NCI-H526 (cell line): Measurements from ENCODE around the gene SAP30L.

Experiments
- DNase-seq, 2 experiments: peaks; one replicate each; lab custom pipeline; 2025; lab: John Stamatoyannopoulos, UW

The SAP30L gene

DNA sequence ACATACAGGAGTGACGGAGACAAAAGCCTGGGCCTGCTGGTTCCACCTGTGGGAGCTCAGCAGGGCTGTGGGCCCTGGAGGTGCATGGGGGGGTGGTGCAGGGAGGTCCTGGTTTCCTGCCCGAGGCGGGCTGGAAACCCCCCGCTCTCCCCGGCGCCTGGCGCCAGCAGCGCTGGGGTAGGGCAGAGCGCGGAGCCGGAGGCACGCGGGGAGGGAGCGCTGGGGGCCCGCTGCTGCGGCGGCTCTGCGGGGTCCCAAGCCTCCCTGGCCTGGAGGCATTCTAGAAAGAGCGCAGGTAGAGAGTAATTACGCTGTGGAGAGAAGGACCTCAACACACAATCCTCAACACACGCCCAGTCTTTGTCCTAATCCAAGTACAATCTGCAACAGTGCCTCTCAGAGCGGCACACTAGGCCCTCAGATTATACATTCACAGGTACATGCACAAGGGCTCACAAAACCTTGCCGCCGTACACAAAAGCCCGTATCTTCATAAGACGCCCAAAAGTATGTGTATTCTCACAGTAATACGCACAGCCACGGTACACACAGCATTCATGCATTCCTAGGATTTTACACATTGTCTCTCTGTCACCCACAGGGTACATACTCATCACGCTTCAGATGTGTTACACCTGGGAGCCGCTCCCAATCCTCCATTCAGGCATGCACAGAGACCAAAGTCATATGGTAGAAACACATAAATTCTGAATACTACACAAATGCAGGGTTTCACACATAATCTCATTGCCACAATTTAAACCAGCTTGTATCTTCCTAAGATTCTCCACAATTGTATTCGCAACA is 34.4 kb downstream of the SAP30L start:
- DNase-seq = no peak

DNA sequence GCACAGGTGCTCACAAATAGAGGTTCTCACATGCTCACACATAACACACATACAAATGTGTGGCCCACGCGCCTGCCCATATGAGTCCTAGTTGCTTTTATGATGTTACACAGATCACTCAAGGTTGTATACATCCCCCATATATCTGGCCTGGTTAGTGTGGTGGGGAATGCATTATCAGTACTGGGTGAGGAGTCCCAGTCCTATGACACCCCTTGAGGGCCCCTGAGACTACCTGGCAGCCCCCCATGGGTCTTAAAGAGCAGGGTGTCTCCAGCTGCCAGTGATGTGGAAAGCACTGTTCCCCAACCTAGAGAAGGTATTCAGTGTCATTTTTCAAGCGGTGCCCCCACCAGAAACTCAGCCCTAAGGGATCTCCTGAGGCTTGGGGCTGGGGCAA is 35.0 kb downstream of the SAP30L start:
- no peak for DNase-seq

DNA sequence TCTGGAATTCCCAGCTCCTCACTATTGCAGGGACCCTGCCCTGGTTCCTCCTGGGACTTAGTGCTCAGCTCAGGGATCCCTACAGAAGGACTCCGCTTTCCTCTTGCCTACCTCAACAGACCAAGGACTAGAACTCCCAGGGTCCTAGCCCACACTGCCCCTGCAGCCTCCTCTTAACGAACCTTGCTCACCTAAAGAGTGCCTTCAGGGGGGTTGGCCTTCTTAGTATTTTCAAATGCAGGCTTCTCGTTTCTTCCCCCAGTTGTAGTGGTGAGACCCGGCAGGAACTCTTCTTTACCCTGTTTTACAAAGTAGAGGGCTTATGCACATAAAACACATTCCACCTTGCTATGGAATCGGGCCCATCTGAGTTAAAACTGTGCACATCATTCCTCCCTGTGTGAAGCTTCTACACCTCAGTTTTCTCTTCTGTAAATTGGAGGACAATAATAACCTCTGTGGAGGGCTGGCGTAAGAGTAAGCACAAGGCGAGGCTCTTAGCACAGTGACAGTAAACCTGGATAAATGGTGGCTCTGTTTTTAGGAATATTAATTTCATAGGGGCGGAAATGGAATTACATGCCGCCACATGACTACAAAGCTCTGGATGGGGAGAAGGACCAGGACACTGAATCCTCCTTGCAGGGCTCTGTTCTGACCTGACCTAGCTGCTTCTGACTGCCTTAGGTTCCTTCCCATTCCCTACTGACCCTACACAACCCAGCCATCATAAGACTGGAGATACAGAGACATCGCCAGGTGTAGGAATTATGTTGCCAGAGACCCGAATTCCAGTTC is 36.0 kb downstream of the SAP30L start:
- no peak for DNase-seq

DNA sequence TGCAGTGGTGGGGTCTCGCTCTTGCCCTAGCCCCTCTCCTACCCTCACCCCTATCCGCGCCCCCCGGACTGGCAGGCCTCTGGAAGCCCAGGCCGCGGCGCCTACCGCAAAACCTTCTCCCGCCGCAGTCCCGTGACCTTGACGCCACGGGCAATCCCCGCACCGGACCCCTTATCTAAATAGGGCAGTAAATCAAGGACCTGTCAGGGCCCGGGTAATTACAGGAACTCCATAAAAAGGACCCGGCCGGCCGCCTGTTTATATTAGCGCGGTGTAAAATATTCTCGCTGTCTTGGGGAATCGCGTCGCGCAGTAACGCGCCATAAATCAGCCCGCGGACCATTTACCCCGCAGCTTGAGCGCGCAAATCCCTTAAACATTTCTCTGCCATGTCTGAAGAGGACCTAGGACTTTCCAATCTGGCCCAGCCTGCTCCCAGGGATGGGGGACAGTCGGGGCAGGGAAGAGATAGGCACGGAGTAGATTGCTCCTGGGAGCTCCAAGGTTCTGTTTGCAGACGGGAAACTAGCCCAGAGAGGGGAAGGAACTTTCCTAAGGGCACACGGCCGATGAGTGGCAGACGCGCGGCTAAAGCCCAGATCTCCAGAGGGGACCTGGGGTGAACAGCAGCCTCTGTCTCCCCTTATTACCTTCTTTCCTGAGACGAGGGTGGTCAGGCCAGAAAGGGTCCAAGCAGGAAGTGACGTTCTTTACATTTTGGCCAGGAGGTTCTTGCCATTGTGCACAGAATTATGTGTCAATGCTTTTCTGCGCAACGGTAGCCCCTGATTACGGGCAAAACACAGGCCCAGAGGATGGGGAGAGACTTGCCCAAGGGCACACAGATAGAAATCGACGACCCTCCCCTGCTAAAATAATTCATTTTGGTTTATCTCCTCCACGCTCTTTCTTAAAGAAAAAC is 37.0 kb downstream of the SAP30L start:
- peak in 1 of 2 experiments; percentile 22 for DNase-seq

DNA sequence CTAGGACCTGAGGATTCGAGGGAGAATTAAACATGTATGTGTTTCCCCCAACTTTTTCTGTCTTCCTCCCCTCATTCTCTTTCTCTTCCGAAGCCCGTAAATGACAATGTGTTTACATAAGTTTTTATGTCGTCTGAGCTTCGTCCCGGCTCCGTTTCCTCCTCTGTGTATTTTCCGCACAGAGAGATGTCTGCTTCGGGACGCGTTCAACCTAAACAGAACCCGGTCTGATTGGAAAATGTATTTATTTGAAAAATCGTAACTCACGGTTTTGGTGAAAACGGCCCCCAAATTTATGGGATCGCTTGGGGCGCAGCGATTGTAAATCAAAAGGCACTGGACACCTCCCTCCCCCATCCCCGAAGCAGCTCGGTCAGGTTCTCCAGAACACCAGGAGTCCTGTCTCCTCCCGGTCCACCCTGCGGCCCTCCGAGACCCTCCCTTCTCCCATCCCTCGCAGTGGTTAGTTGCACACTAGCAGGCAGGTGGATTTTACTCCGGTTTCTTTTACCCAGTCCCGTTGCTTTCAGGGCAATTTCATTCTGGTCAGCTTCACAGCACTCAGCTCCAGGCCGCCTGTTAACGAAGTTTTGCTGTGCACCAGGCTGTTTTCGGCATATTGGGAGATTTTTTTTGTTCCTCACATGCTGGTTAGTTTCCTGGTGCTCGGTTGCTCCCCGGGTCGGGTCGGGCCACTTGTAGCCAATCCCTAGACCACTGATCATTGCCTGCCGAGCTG is 38.0 kb downstream of the SAP30L start:
- DNase-seq = no peak

DNA sequence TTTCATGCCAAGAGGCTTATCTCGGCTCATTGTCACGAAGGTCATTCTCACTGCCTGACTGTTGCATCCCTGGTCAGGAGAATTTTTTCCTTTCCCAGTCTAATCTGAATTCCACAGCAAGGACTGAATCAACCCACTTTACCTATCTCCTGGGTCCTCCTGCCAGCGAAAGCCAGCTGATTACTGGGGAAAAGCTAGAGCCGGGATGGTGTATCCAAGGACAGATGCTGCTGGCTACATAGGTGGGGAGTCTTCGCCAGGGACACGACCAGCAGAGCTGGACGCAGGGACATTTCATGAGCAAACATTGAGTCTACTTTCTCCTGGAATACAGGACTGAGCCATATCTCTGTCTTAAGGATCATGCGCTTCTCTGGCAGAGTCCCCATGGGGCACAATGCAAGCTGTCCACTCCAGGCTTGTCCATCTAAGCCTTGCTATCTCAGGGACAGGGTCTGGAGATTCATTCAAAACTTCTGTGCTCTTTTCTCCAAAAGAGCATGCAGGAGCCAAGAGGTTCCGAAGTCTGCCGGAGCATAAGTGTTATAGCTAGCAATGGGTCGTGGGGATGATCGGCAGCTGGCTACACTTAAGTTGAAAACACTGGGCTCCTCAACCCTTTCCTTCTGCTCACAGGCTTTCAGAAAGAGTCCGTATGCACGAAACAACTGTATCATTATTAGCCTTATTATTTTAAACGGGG is 38.7 kb downstream of the SAP30L start:
- no peak for DNase-seq

DNA sequence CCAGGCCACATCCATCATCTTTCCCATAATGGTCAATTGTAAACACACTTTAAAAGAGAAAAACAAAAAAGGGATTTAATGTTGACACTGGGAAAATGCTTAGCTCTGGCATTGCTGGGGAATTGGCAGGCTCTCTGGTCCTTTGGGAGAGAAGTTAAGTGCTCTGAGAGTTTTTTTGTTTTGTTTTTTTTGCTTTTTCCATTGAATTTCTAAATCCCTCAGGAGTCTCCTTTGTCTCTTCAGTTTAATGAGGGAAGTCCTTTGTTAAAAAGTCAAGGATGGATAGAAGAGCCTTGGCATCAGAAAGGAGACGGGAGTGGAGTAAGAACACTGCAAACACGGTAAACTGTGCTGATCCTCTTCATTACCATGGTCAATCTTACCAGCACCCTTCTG is 39.3 kb downstream of the SAP30L start:
- no peak for DNase-seq

DNA sequence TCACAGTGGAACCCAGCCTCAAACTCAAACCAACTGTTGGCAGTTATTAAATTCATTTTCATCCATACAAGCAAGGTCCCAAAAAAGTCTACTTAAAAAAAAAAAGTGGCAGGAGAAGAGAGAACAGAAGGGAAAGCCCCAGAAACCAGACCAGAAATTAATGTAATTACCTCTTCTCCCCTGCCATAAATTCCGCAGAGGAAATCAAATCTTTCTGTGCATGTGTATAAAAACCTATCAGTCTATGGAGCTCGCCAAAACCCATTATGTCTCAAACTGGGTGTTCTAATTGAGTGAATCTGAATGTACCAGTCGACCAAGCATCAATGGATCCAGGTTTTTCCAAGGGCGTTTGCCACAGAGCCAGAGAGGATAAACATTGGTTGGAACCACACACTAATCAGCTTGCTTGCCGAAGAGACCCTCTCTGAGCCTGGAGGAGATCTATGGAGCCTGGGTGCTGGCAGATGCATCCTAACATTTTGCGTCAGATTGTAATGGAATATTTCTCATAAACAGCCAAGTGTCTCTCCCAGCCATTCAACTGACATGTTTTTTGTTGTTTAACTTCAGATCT is 40.1 kb downstream of the SAP30L start:
- no peak for DNase-seq

DNA sequence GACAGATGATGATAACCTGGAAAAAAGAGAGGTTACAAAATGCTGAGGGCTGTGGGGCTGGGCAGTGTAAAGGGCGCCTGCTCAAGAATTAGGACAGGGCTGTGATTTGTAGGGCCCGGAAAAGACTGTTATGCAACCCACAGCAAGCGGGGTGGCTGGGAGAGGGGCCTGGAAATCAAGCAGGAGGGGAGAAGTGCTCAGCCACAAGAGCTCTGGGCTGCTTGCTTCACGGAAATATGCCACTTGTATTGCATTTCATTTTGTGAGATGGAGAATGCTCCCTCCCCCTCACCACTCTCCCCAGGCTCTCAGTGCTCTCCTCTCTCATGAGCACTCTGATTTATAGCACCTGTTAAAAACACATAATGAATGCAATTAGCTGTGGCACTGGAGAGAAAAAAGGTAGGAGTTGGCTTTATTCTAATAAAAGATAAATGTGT is 40.6 kb downstream of the SAP30L start:
- no peak for DNase-seq

DNA sequence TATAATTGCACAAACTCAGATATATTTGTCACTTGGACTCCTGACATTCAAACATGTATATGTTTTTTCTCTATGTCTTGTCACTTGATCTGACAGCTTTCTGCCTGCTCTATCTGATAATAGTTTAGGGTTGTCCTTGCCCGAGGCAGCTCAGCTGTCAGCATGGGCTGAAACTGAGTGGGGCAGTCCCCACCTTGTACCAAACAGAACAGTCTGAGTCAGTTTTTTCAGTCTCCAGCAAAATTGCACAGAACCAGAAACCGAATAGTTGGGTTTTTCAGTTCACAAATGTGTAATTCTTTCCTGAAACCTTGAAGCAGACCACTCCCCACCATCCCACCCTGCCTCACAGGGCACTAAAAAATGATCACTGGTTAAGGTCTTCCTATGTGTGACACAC is 41.7 kb downstream of the SAP30L start:
- DNase-seq = no peak

DNA sequence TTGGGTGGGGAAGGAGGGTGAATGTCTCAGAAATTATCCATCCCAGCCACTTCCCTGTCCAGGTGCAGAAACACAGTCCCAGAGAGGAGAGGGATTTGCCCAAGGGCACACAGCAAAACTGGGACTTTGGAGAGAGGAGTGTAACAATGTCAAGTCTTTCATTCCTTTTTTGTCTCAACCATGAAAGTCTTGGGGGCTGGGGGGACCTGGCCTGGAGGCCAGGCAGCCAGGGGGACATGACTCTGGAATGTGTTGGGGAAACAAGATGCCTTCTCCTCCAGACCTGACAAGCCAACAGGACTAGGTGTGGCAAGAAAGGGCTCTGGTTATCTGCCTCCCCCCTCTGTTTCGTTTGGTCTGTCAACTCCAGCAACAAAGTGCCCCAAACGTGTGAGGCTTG is 46.1 kb downstream of the SAP30L start:
- no peak for DNase-seq

DNA sequence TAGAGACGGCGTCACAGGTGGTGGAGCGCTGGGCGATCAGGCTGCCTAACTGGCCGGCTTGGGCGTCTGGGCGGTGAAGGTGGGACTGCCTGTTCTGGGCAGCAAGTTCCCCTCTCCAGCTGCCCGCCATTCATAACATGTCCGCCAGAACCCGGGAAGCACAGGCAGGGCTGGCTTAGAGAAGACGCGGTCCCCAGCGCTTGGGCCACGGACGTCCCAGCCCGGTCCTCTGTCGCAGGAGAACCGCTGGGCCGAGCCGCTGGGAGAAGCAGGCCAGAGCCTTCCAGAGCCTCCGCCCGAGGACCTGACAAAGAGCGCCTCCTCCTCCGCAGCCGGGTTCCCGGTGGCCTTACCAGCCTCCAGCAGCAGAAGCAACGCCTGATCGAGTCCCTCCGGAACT is 47.5 kb downstream of the SAP30L start:
- DNase-seq = no peak

DNA sequence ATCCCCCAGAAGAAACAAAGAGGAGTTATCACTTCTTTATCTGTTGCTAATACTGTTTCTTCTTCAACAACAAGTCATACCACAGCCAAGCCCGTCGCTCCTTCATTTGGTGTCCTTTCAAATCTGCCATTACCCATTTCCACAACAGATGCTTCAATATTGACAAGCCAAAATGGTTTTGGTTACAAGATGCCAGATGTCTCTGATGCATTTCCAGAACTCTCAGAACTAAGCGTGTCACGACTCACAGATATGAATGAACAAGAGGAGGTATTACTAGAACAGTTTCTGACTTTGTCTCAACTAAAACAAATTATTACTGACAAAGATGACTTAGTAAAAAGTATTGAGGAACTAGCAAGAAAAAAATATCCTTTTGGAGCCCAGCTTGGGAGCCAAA is 48.2 kb downstream of the SAP30L start:
- DNase-seq = no peak

DNA sequence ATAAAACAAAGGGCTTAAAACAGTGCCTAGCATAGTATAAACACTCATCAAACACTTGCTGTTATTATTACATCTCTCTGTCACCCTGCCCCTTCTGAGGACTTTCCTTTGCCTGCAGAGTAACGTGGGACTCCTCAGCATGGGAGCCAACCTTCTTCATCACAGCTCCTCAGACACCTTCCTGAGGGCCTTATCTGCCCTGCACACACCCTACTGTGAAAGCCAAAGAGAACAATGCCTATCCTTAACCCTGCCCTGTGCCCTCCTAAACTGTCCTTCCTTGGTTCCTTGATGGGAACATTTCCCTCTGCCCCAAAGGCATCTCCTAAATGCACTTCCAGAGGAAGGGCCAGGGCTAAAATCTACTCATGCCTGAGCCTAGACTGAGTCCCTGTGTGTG is 52.8 kb downstream of the SAP30L start:
- DNase-seq = no peak

DNA sequence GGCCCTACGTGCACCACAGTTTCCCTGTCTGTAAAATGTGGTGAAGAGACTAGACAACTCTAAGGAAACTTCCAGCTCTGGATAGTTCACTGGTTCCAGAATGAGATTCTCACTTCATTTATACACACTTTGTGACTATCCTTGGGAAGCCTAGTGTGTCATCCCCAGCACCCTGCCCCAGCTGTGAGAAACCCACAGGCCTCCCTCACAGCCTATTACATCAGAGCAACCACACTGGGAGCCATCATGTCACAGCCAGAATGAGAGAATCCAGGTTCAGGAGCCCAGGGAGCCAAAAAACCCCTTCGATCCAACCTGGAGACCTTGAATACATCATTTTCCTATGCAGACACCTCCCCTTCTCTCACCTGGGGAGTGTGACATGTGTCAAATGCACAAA is 53.2 kb downstream of the SAP30L start:
- DNase-seq = no peak

DNA sequence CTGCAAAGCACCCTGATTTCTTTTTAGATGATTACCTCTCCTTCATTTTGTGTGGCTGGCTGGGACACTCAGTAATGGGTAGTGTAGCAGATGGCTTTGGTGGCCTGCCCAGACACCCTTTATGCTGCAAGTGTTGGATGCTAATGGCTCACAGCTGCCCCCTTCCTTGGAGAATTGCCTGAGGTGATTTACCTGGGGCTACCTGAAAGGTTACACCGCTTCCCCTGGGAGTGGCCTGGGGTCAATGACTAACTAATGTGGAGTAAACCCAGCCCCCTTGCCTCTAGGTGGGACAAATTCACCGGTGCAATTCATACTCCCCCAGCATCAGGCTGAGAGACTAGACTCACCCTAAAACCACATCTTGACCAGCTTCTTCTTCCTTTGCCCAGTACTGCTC is 55.8 kb downstream of the SAP30L start:
- no peak for DNase-seq

DNA sequence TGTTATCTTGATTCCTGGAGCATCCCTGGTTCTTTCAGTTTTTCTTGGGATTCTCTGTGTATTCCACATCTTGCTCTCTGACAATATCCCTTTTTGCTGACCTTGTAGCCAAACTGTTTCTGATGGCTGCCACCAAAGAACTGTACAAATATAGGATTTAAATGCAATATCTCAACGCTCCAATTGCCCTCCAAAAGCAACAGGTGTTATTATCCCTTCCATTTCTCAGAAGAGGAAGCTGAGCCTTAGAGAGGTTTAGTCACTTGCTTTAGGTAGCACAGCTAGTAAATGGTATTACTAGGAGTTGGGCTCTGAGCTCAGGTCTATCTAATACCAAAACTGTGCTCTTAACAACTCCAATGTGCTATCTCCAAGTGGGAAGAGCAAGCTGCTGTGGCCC is 56.4 kb downstream of the SAP30L start:
- no peak for DNase-seq

DNA sequence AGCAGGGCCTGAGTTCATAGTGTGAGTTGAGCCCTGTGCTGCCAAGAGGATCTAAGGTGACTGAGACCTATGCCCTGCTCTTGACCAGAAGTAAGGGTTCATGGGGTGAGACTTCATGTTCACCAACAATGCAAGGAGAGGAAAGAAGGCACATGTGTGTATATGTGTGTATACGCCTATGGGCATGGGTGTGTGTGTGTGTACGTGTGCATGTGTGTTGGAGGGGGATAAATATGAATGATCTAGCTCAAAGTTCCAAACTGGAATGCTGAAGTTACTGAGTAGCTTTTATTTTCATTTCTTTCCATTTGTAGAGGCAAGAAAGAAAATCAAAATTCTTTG is 57.9 kb downstream of the SAP30L start:
- DNase-seq = no peak

DNA sequence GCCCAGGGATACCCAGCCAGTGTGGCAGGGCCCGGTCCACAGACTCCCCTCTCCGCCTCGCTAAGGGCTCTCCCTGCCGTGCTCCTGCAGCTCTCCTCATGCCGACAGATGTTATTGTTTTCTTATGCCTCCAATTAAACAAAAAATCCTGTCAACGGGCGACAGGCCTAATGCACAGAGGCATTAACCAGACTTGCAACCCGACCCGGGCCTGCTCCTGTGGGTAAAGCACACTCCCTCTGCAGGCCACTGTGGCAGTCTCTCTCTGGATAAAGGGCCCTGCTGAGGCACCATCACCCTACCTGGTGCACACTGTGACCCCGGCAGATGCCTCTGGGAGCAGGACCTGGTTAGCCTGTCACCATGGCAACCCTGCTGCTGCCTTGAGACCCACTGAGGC is 59.8 kb downstream of the SAP30L start:
- DNase-seq = peak in 1 of 2 experiments; percentile 31

DNA sequence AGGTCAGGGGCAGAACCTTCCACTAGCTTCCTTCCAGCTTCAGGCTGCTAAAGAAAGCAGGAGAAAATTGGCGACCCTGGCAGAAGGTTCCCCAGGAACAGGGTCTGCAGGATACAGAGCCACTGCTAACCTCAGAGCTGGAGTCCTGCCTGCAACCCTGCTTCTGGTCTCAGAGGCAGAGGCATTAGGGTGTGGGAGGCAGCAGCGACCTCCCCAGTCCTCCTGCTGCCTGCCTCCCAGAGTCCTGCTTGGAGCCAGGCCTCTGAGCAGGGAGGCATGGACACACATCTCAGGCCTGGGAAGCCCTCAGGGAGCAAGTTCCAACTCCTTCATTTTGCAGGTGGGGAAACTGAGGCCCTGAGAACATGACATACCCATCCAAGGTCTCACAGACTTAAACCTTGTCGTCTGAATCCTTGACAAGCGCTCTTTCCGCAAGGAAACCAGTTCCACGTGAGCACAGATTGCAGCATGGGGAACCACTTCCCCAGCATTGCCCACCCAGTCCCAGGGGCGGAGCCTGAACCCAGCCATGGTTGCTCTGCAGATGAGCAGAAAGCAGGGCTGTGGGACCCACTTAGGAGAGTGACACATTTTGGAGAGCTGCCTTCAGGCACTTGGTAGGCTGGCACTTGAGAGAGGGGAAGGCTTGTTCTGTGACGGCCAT is 60.4 kb downstream of the SAP30L start:
- DNase-seq = no peak
